ENCODE measurements around the gene SLC50A1. TPM values are rescaled to one million over a fixed set of nuclear protein-coding genes. Genes with fewer than 3 reads are reported as not detected.

Gene SLC50A1
- total RNA-seq, 1 donor from 2014 or later, result 19.8 TPM

DNA sequence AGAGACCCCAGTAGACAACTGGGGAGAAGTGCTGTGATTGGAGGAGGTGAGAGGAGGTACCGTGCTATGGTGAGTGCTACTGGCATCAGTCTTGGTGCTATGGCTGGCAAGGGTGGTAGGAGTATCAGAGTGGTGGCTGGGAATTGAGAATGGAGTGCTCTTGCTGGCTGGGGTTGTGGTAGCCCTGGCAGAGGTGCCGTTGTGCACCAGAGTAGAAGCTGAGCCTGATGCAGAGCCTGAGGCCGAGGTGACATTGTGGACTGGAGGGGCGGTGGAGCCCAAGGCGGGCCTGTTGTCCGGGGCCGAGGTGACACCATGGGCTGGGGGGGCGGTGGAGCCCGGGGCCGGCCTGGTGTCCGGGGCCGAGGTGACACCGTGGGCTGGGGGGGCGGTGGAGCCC, 52.6 kb downstream of the SLC50A1 start:
- H3K9ac ChIP-seq (ENCODE audit: low read depth in 1 of 3, low read length in 3 of 3), result no peak overlapping the region
- no peaks in the 10 kb centered on the region for H3K9me3 ChIP-seq (ENCODE audit: control insufficient read depth in 3 of 3, low read length in 3 of 3)

More for the DNA sequence above, 52.6 kb downstream of the SLC50A1 start:
- no peaks in the 10 kb centered on the region for H3K36me3 ChIP-seq (ENCODE audit: control insufficient read depth in 3 of 3, insufficient read depth in 3 of 3, low read length in 3 of 3)
- H3K27me3 ChIP-seq (ENCODE audit: control insufficient read depth in 3 of 3, insufficient read depth in 3 of 3, low read length in 3 of 3), result no peaks in the 10 kb centered on the region
- no peak overlapping the region for H3K4me3 ChIP-seq (ENCODE audit: low read length in 3 of 3)
- peaks cover 20 to 31% (median 21%) of the 10 kb centered on the region in 3 donors for H3K4me1 ChIP-seq (ENCODE audit: control insufficient read depth in 3 of 3, insufficient read depth in 3 of 3, low read length in 3 of 3)
- no peak overlapping the region for H3K27ac ChIP-seq (ENCODE audit: low read depth, low read length)

Small RNAs within 50 kb of the gene (small RNA-seq; reads per million reads assigned to genes)
- not detected for gene HMGN2P18
- gene RF00019, result not detected

Other genes starting within 250 kb of the SLC50A1 start
- 12.5 TPM for gene PMVK, start 199.1 kb upstream of the SLC50A1 start, total RNA-seq
- 190 TPM for gene PBXIP1, start 179.8 kb upstream of the SLC50A1 start, total RNA-seq
- 16.2 TPM for gene PYGO2, start 174.1 kb upstream of the SLC50A1 start, total RNA-seq
- gene SHC1, start 165.1 kb upstream of the SLC50A1 start, total RNA-seq, result 36.0 TPM
- gene CKS1B, start 161.2 kb upstream of the SLC50A1 start, total RNA-seq, result 31.8 TPM
- 16.2 TPM for gene FLAD1, start 152.5 kb upstream of the SLC50A1 start, total RNA-seq
- not detected for gene LENEP, start 142.3 kb upstream of the SLC50A1 start, total RNA-seq
- gene ZBTB7B, start 133.1 kb upstream of the SLC50A1 start, total RNA-seq, result 7.8 TPM
- not detected for gene DCST2, start 102.1 kb upstream of the SLC50A1 start, total RNA-seq
- not detected for gene DCST1, start 102.0 kb upstream of the SLC50A1 start, total RNA-seq
- 33.9 TPM for gene ADAM15, start 84.5 kb upstream of the SLC50A1 start, total RNA-seq
- gene EFNA4, start 72.1 kb upstream of the SLC50A1 start, total RNA-seq, result 3.7 TPM
- 0.52 TPM for gene EFNA3, start 57.0 kb upstream of the SLC50A1 start, total RNA-seq
- 13.0 TPM for gene EFNA1, start 8.0 kb upstream of the SLC50A1 start, total RNA-seq
- 13.6 TPM for gene DPM3, start 4.7 kb downstream of the SLC50A1 start, total RNA-seq
- 104 TPM for gene KRTCAP2, start 37.5 kb downstream of the SLC50A1 start, total RNA-seq
- gene TRIM46, start 38.0 kb downstream of the SLC50A1 start, total RNA-seq, result under 0.01 TPM
- gene THBS3, start 72.0 kb downstream of the SLC50A1 start, total RNA-seq, result 40.2 TPM
- gene MTX1, start 72.8 kb downstream of the SLC50A1 start, total RNA-seq, result 16.2 TPM
- 2.1 TPM for gene ENTREP3, start 119.6 kb downstream of the SLC50A1 start, total RNA-seq
- gene SCAMP3, start 126.5 kb downstream of the SLC50A1 start, total RNA-seq, result 16.2 TPM
- 23.5 TPM for gene CLK2, start 137.7 kb downstream of the SLC50A1 start, total RNA-seq
- gene HCN3, start 141.6 kb downstream of the SLC50A1 start, total RNA-seq, result 1.0 TPM
- not detected for gene PKLR, start 165.6 kb downstream of the SLC50A1 start, total RNA-seq
- 69.4 TPM for gene FDPS, start 173.0 kb downstream of the SLC50A1 start, total RNA-seq
- gene RUSC1, start 185.0 kb downstream of the SLC50A1 start, total RNA-seq, result 9.4 TPM